ENCODE results near the gene GLTPD2. TPM values are rescaled to one million over a fixed set of nuclear protein-coding genes. Genes with fewer than 3 reads are reported as not detected.
A peak's percentile ranks its signal among the peaks of the same experiment; 100 is the strongest.

Gene GLTPD2
- total RNA-seq, 1 donor from 2014 or later, result not detected

DNA sequence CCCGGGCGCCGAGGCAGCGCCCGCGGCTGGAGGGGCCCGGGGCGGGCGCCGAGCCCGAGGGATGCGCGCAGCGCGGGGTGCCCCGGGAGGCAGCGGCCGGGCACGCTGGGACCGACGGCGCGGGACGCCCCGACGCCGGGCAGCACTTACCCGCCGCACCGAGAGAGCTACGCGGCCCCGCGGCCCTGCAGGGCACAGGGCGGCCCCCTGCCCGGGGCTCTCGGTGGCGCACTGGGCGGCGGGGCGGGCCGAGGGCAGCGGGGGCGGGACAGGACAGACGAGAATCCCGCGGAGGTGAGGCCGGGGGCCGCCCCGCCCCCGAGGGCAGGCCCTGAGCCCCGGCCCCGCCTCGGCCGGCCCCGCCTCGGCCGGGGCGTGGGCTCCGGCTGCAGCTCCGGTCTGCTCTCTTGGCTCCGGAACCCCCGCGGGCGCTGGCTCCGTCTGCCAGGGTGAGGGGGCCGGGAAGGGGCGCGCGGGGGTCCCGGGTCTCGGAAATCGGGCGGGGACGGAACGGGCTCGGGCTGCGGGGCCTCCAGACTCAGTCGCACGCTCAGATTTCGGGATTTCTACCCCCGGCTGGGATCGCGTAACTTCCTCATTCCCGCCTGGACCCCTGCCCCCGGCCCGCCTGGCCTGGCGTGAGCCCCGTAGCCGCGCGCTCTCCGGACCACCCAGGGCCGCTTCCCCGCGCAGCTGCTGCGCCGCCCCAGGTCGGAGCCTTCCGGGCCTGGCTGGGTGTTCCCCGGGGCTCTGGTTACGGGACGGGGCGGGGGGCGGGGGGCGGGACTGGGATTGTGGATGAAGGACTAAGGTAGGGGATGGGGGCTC is 18.2 kb downstream of the GLTPD2 start, which contains the start of gene PLD2:
TSS of gene PLD2 (plus strand) at position 376 of the 828 bp plus-strand sequence. CDS start 621 bp downstream, outside the sequence.
- H3K27ac ChIP-seq, result peak within 1 kb of the TSS; percentile 85
- peak within 1 kb of the TSS; percentile 95 to 96 for H3K4me3 ChIP-seq
- DNase-seq (ENCODE audit: extremely low spot score in 2 of 2), result no peak
- H3K27me3 ChIP-seq, result no peaks in the 10 kb centered on the region
- intact Hi-C loops (cut with DNase I), result no loop called here
- no peaks in the 10 kb centered on the region for H3K9me3 ChIP-seq
- TF ChIP-seq POLR2AphosphoS5 (IDR thresholded peaks at IDR 0.05; ENCODE audit: insufficient read depth in 1 of 2, low read depth in 1 of 2) (peak in 1 of 2 donors; percentile 46), POLR2A (IDR thresholded peaks at IDR 0.05) (peak in 1 of 2 donors; percentile 41)
- TF ChIP-seq, protein P1, sequence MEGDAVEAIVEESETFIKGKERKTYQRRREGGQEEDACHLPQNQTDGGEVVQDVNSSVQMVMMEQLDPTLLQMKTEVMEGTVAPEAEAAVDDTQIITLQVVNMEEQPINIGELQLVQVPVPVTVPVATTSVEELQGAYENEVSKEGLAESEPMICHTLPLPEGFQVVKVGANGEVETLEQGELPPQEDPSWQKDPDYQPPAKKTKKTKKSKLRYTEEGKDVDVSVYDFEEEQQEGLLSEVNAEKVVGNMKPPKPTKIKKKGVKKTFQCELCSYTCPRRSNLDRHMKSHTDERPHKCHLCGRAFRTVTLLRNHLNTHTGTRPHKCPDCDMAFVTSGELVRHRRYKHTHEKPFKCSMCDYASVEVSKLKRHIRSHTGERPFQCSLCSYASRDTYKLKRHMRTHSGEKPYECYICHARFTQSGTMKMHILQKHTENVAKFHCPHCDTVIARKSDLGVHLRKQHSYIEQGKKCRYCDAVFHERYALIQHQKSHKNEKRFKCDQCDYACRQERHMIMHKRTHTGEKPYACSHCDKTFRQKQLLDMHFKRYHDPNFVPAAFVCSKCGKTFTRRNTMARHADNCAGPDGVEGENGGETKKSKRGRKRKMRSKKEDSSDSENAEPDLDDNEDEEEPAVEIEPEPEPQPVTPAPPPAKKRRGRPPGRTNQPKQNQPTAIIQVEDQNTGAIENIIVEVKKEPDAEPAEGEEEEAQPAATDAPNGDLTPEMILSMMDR (IDR thresholded peaks at IDR 0.05), result no peak
- H3K36me3 ChIP-seq, result no peaks in the 10 kb centered on the region
- peaks cover 24% of the 10 kb centered on the region for H3K4me1 ChIP-seq

DNA sequence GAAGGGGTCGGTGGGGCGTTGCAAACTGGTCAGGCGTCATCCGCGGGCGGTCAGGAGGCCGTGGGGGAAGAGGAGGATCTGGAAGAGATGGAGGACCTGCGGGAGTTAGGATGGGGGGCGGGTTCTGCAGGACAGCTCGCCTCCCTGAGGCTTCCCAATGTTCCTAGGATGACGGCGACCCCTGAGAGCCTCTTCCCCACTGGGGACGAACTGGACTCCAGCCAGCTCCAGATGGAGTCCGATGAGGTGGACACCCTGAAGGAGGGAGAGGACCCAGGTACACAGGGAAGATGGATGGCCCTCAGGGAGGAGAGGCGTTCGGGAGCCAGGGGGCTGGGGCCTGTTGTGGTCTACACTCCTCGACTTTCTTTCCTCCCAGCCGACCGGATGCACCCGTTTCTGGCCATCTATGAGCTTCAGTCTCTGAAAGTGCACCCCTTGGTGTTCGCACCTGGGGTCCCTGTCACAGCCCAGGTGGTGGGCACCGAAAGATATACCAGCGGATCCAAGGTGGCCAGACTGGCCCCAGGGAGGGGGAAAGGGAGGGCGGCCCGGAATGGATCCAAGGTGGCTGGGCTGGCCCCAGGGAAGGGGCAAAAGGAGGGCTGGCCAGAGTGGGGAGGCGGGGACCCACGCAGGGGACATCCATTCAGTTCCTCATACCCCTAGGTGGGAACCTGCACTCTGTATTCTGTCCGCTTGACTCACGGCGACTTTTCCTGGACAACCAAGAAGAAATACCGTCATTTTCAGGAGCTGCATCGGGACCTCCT is 19.0 kb downstream of the GLTPD2 start:
- H3K27ac ChIP-seq, result peak overlapping the region; percentile 85

GRCh38 chr17:4808378-4808767 is 19.6 kb downstream of the GLTPD2 start:
- Histone ChIP-seq H3K9me3 (no peaks in the 10 kb centered on the region), H3K27ac (peak overlapping the region; percentile 85), H3K4me1 (peaks cover 24% of the 10 kb centered on the region), H3K27me3 (no peaks in the 10 kb centered on the region), H3K36me3 (no peaks in the 10 kb centered on the region), H3K4me3 (peak overlapping the region; percentile 95 to 96)
- DNase-seq (ENCODE audit: extremely low spot score in 2 of 2), result no peak
- TF ChIP-seq, protein P1 (IDR thresholded peaks at IDR 0.05), result no peak
- TF ChIP-seq POLR2A (IDR thresholded peaks at IDR 0.05) (no peak), POLR2AphosphoS5 (IDR thresholded peaks at IDR 0.05; ENCODE audit: insufficient read depth in 1 of 2, low read depth in 1 of 2) (no peak)
- intact Hi-C loops (cut with DNase I), result no loop called here

More for the DNA sequence above, 19.0 kb downstream of the GLTPD2 start:
- Histone ChIP-seq H3K36me3 (no peaks in the 10 kb centered on the region), H3K27me3 (no peaks in the 10 kb centered on the region), H3K4me1 (peaks cover 24% of the 10 kb centered on the region), H3K9me3 (no peaks in the 10 kb centered on the region), H3K4me3 (peak overlapping the region; percentile 95 to 96)
- no peak for TF ChIP-seq POLR2A (IDR thresholded peaks at IDR 0.05)
- TF ChIP-seq, protein P1 (IDR thresholded peaks at IDR 0.05), result no peak
- no peak for TF ChIP-seq POLR2AphosphoS5 (IDR thresholded peaks at IDR 0.05; ENCODE audit: insufficient read depth in 1 of 2, low read depth in 1 of 2)
- no peak for DNase-seq (ENCODE audit: extremely low spot score in 2 of 2)
- intact Hi-C loops (cut with DNase I), result no loop called here

DNA sequence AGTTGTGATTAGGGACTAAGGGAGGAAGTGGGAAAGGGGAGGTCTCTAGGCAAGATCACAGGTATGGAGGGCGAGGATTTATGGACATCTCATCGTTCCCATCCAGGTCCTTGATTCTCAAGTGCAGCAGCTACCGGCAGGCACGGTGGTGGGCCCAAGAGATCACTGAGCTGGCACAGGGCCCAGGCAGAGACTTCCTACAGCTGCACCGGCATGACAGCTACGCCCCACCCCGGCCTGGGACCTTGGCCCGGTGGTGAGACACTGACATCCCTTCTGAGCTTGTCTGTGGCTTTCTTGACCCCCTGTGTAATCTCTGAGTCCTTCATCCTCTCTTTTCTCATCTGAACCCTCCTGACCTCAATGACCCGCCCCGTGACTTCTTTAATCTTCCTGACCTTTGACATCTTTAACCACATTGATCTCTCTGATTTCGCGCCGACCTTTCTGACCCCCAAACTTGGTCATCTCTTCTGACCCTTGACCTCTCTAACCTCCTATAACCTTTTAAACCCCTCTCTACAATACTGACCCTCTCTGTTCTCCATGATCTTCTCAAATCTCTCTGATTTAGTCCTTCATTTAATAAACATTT is 22.0 kb downstream of the GLTPD2 start:
- H3K27ac ChIP-seq, result no peak overlapping the region
- DNase-seq (ENCODE audit: extremely low spot score in 2 of 2), result no peak
- H3K4me3 ChIP-seq, result no peak overlapping the region
- TF ChIP-seq POLR2AphosphoS5 (IDR thresholded peaks at IDR 0.05; ENCODE audit: insufficient read depth in 1 of 2, low read depth in 1 of 2) (no peak), POLR2A (IDR thresholded peaks at IDR 0.05) (no peak)
- TF ChIP-seq, protein P1 (IDR thresholded peaks at IDR 0.05), result no peak
- H3K9me3 ChIP-seq, result no peaks in the 10 kb centered on the region
- intact Hi-C loops (cut with DNase I), result no loop called here
- peaks cover 24% of the 10 kb centered on the region for H3K4me1 ChIP-seq
- no peaks in the 10 kb centered on the region for H3K27me3 ChIP-seq
- peaks cover 0 to 9% of the 10 kb centered on the region in 2 donors for H3K36me3 ChIP-seq
